CD4-positive, alpha-beta T cell (primary cell): Measurements from ENCODE around the gene APBA2. TPM values are rescaled to one million over a fixed set of nuclear protein-coding genes. Genes with fewer than 3 reads are reported as not detected.
"Not testable (repeated sequence)": the region's sequence is repeated elsewhere in the genome, so short reads cannot be mapped to it uniquely, and the experiment has no call there.

Experiments used
- ATAC-seq: fragments of 200-7000 bp; cut with Tn5 transposase; one replicate; pipeline ENCODE4 v1.10.0; 2022; ENCODE audit warnings: mild to moderate bottlenecking; ENCODE audit not compliant: poor library complexity
- CTCF ChIA-PET: fragments of 350-600 bp; sonication (Branson Sonifier 250); formaldehyde crosslinking; loops from one replicate; lab custom pipeline; 2021; ENCODE audit warnings: antibody characterized with exemption, inconsistent platforms; lab: Charles Lee
- POLR2A ChIA-PET: fragments of 350-600 bp; sonication (Branson Sonifier 250); formaldehyde crosslinking; loops from one replicate; lab custom pipeline; 2021; ENCODE audit warnings: antibody characterized with exemption, inconsistent platforms; lab: Charles Lee
- DNase-seq, 14 experiments: peaks; one replicate each; pipeline ENCODE4 v3.0.0-alpha.2; 2013 to 2020; ENCODE audit warnings: mixed read lengths in 2 of 14
- H3K27ac ChIP-seq, 2 donors: one replicate each; pipeline versions ENCODE4 v1.5.1 to v1.7.0; 2013; ENCODE audit warnings: low read length in 2 of 2, low read depth in 1 of 2, mild to moderate bottlenecking in 1 of 2
- H3K27me3 ChIP-seq, 2 experiments: 1 replicate in 1 of 2; 2 replicates in 1 of 2; pipeline versions ENCODE4 v1.6.1 to v1.7.0; 2013; ENCODE audit warnings: low read length in 2 of 2, control low read depth in 1 of 2, mild to moderate bottlenecking in 1 of 2, moderate library complexity in 1 of 2; ENCODE audit not compliant: insufficient read depth in 2 of 2, control insufficient read depth in 1 of 2
- H3K36me3 ChIP-seq: one replicate; pipeline ENCODE4 v1.6.1; 2013; ENCODE audit warnings: low read length, control low read depth; ENCODE audit not compliant: insufficient read depth
- H3K4me1 ChIP-seq: one replicate; pipeline ENCODE4 v1.6.1; 2013; ENCODE audit warnings: low read length, control low read depth; ENCODE audit not compliant: insufficient read depth
- H3K4me3 ChIP-seq: one replicate; pipeline ENCODE4 v1.5.1; 2013; ENCODE audit warnings: mild to moderate bottlenecking, low read length, moderate library complexity
- H3K9me3 ChIP-seq, 2 experiments: 1 replicate in 1 of 2; 2 replicates in 1 of 2; pipeline versions ENCODE4 v1.6.1 to v1.7.0; 2013; ENCODE audit warnings: low read length in 2 of 2, mild to moderate bottlenecking in 2 of 2, control low read depth in 1 of 2, moderate library complexity in 1 of 2; ENCODE audit not compliant: control insufficient read depth in 1 of 2, insufficient read depth in 1 of 2
- H3K27ac Mint-ChIP-seq: one replicate; pipeline ENCODE4 v1.8.0; 2020; ENCODE audit warnings: mixed read lengths
- H3K27me3 Mint-ChIP-seq: one replicate; pipeline ENCODE4 v1.8.0; 2021; ENCODE audit warnings: mixed read lengths
- H3K36me3 Mint-ChIP-seq: one replicate; pipeline ENCODE4 v1.8.0; 2021; ENCODE audit warnings: low read depth, mixed read lengths
- H3K4me1 Mint-ChIP-seq: one replicate; pipeline ENCODE4 v1.8.0; 2021; ENCODE audit warnings: low read depth, mixed read lengths
- H3K4me3 Mint-ChIP-seq: one replicate; pipeline ENCODE4 v1.8.0; 2020; ENCODE audit warnings: mild to moderate bottlenecking, mixed read lengths
- H3K9me3 Mint-ChIP-seq: one replicate; pipeline ENCODE4 v1.8.0; 2020; ENCODE audit warnings: mixed read lengths
- CTCF ChIP-seq: fragments of 200-600 bp; IDR thresholded peaks from one replicate; pipeline ENCODE4 v1.8.0; 2022; ENCODE audit warnings: antibody characterized with exemption, mild to moderate bottlenecking
- intact Hi-C, 2 experiments: fragments of 100-400 bp; cut with DNase I in 1 of 2; cut with micrococcal nuclease in 1 of 2; formaldehyde crosslinking; loops; one replicate each; pipeline versions ENCODE4 v1.15.1 to v1.9.0; 2023 to 2025; cut with DNase I, micrococcal nuclease
- polyA plus RNA-seq, 2 donors: library from polyadenylated mRNA; unstranded; fragments of 120-200 nt; gene quantifications; one replicate each; pipeline ENCODE4 v1.2.1, GENCODE V29; 2013
- total RNA-seq, 174 experiments: library from RNA in 2 of 174; stranded (reverse) in 2 of 174; gene quantifications; one replicate each; pipeline ENCODE4 v1.2.3 and lab custom pipeline; 2021 to 2026

APBA2 gene
- 100 to 1,000 TPM; 123 to 126 TPM for total RNA-seq
- 47.1 TPM for polyA plus RNA-seq (2013, experiment 1 of 2)
- polyA plus RNA-seq (2013, experiment 2 of 2), result 41.7 TPM
- 16.9 to 283 (median 85.6) reads per million in 172 experiments for total RNA-seq (lab: John Stamatoyannopoulos, UW)

- peak; percentile 27 to 77 (median 48) for DNase-seq
- ChIA-PET POLR2A (interaction anchor here (0.7 to 2.5 kb wide), 11 partner anchors 9 to 383 kb away, joined by 3 to 15 read pairs (median 4); partner anchors contain the start of gene NSMCE3), CTCF (interaction anchor here (0.6 to 1.9 kb wide), 3 partner anchors 20 to 89 kb away, joined by 3 to 4 read pairs (median 3); no protein-coding TSS in a partner anchor)
- Mint-ChIP-seq H3K36me3 (peaks cover 5% of the 10 kb centered on the region), H3K9me3 (no peaks in the 10 kb centered on the region), H3K27me3 (no peaks in the 10 kb centered on the region), H3K4me1 (peaks cover 39% of the 10 kb centered on the region), H3K27ac (peak within 1 kb of the TSS; percentile 99), H3K4me3 (peak within 1 kb of the TSS; percentile 90)
- ATAC-seq, result peak; percentile 59
- Histone ChIP-seq H3K36me3 (no peaks in the 10 kb centered on the region), H3K4me3 (peak within 1 kb of the TSS; percentile 73), H3K27me3 (peaks cover 0 to 2% of the 10 kb centered on the region in 2 experiments), H3K4me1 (peaks cover 57% of the 10 kb centered on the region), H3K27ac (peak within 1 kb of the TSS; percentile 30 to 44), H3K9me3 (no peaks in the 10 kb centered on the region)
- intact Hi-C loops, result loop anchor here (2.0 to 5.0 kb wide), 2 partner anchors 33 to 51 kb away; no protein-coding TSS in a partner anchor
- peak; percentile 34 for TF ChIP-seq CTCF
Observed at GRCh38 chr15:28885630-28886430, at the start of gene APBA2. Gene APBA2, plus strand, starts transcription at chr15:28885974. Its CDS starts 167,911 bp downstream, at chr15:29053885.

- H3K27ac Mint-ChIP-seq, H3K27ac ChIP-seq, H3K36me3 ChIP-seq, H3K27me3 ChIP-seq, H3K4me3 ChIP-seq, ATAC-seq, CTCF ChIA-PET, H3K9me3 Mint-ChIP-seq, intact Hi-C loops, H3K4me3 Mint-ChIP-seq, DNase-seq, POLR2A ChIA-PET, H3K27me3 Mint-ChIP-seq, H3K4me1 Mint-ChIP-seq, H3K36me3 Mint-ChIP-seq, H3K4me1 ChIP-seq, H3K9me3 ChIP-seq: not testable (repeated sequence)
Observed at GRCh38 chr15:28840285-28840684, 45.5 kb upstream of the APBA2 start.

GRCh38 chr15:28842210-28842609, 43.6 kb upstream of the APBA2 start:
- H3K4me3 ChIP-seq, H3K36me3 Mint-ChIP-seq: not testable (repeated sequence)

GRCh38 chr15:28843520-28843919, 42.3 kb upstream of the APBA2 start:
- H3K4me1 Mint-ChIP-seq, intact Hi-C loops, ATAC-seq, H3K36me3 ChIP-seq, H3K4me1 ChIP-seq, H3K27ac Mint-ChIP-seq, H3K27me3 Mint-ChIP-seq, H3K36me3 Mint-ChIP-seq, H3K9me3 ChIP-seq, H3K27me3 ChIP-seq, H3K9me3 Mint-ChIP-seq, H3K4me3 Mint-ChIP-seq, H3K4me3 ChIP-seq, H3K27ac ChIP-seq, POLR2A ChIA-PET, DNase-seq: not testable (repeated sequence)
- CTCF ChIA-PET, result interaction anchor here (0.6 kb wide), 1 partner anchor 54 kb away, joined by 3 read pairs; no protein-coding TSS in a partner anchor

More at GRCh38 chr15:28842210-28842609, 43.6 kb upstream of the APBA2 start:
- CTCF ChIA-PET, DNase-seq, ATAC-seq, POLR2A ChIA-PET, H3K27ac ChIP-seq, H3K27me3 Mint-ChIP-seq, H3K9me3 ChIP-seq, H3K4me1 ChIP-seq, H3K27ac Mint-ChIP-seq, H3K4me1 Mint-ChIP-seq, H3K9me3 Mint-ChIP-seq, intact Hi-C loops, H3K27me3 ChIP-seq, H3K4me3 Mint-ChIP-seq, H3K36me3 ChIP-seq: not testable (repeated sequence)

GRCh38 chr15:28844147-28844546, 41.6 kb upstream of the APBA2 start:
- CTCF ChIA-PET, H3K9me3 ChIP-seq, H3K4me1 ChIP-seq, ATAC-seq, H3K4me3 Mint-ChIP-seq, DNase-seq, H3K27me3 Mint-ChIP-seq, intact Hi-C loops, H3K36me3 ChIP-seq, H3K27me3 ChIP-seq, POLR2A ChIA-PET, H3K36me3 Mint-ChIP-seq, H3K4me1 Mint-ChIP-seq, H3K27ac ChIP-seq, H3K9me3 Mint-ChIP-seq, H3K27ac Mint-ChIP-seq, H3K4me3 ChIP-seq: not testable (repeated sequence)

GRCh38 chr15:28847247-28847646, 38.5 kb upstream of the APBA2 start:
- H3K4me1 ChIP-seq, H3K36me3 Mint-ChIP-seq, H3K27ac Mint-ChIP-seq, H3K27ac ChIP-seq, H3K9me3 Mint-ChIP-seq, H3K4me3 ChIP-seq, H3K9me3 ChIP-seq, H3K36me3 ChIP-seq, CTCF ChIA-PET, POLR2A ChIA-PET, intact Hi-C loops, H3K27me3 ChIP-seq, H3K4me3 Mint-ChIP-seq, H3K4me1 Mint-ChIP-seq, H3K27me3 Mint-ChIP-seq: not testable (repeated sequence)
- ATAC-seq (peak; percentile 69), DNase-seq (peak in 1 of 14 experiments; percentile 29)
